HG02885 (cell line): Measurements from ENCODE around the gene GLI2.
A peak's percentile ranks its signal among the peaks of the same experiment; 100 is the strongest.

ENCODE experiments used
- ATAC-seq: cut with Tn5 transposase; IDR thresholded peaks from one replicate; pipeline ENCODE4 v1.9.1; 2021; ENCODE audit warnings: mild to moderate bottlenecking; ENCODE audit not compliant: unreplicated experiment, poor library complexity

Gene GLI2

DNA sequence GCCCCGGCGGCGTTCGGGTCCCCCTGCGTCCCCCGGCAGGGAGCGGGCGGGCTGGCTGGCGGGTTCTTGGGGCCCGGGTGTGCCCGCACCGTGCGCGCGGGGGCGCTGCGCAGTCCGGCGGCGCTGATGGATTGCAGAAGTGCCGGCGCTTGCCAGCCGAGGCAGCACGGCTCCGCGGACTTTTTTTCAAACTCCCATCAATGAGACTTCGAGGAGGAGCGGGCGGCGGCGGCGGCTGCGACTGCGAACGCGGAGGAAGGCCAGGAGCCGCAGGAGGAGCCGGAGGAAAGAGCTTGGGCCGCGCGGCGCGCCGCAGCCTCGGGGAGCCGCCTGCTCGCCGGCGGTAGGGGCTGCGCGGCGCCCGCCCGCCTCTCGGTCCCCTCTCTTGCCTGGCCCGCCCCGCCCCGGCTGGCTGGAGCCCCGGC is at the start of gene GLI2:
TSS of gene GLI2 (plus strand) at position 123 of the 425 bp plus-strand sequence. CDS start 61,453 bp downstream, outside the sequence.
- ATAC-seq = peak; percentile 64

DNA sequence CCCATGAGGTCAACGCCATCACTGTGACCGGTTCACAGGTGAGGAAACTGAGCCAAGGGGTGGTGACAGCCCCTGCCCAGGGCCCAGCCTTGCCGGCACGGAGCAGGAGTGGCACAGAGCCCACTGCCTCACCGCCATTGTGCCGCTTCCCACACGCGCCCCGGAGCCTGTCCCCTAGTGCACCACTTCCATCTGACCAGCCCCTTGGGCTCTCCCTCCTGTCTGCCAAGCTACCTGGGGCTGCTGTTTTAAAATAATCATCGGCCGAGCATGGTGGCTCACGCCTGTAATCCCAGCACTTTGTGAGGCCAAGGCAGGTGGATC is 49.7 kb upstream of the GLI2 start:
- ATAC-seq = no peak

DNA sequence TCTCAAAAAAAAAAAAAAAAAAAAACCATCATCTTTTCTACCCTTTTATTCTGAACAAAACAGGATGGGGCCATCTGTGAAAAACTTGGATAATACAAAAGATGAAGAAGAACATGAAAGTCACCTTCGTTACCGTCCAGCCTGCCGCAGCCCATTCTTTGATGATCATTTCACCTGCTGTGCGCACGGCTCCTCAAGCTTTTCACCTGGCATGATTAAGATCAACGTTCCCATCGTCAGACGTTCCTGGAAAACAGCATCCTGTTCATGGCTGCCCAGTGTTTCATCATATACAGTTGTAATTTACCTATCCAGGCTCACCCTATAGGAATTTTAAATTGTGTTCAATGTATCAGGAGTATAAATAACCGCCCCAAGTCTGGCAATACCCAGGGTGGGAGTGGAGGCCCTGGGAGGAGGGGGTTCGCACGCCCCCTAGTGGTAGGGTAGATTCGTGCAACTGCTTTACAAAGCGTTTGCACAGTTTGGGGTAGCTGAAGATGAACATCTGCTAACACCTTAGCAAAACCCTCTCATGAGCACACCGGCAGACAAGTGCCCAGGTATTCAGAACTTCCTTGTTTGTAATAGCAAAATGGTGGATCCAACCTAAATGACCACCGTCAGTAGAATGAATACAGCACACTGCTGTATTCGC is 49.0 kb upstream of the GLI2 start:
- ATAC-seq = no peak

DNA sequence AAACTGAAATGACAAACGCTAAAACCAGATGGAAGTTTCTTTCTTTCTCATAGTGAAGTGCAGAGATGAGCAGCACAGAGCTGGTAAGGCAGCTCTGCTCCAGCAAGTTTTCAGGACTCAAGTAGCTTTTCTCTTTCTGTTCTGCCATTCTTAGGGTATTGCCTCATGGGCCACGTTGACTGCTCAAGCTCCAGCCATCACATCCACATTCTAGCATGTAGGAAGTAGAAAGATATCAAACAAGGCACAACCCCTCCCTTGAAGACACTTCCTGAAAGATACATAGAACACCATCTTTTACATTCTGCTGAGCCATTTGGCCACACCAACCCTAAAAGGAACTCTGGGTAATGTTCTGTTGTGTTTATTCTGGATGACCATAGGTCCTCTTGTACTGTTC is 48.5 kb upstream of the GLI2 start:
- no peak for ATAC-seq

DNA sequence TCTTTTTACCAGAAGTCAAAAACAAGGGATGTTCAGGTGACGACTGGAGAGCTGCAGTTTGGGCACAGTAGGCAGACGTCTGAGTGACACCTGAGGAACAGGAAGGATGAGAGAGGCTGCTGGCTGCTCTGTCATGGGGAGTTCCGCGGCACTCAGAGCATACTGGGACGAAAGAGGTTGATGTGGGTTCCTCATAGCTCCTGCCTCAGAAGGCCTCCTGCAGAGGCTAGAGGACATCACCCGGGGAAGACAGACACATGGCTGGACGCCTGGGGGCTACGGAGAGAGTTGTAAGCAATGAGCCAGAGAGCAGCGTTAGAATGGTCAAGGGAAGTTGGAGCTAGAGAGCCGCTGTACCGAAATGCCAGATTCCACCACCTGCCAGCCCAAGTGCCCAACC is 45.1 kb upstream of the GLI2 start:
- ATAC-seq = no peak

DNA sequence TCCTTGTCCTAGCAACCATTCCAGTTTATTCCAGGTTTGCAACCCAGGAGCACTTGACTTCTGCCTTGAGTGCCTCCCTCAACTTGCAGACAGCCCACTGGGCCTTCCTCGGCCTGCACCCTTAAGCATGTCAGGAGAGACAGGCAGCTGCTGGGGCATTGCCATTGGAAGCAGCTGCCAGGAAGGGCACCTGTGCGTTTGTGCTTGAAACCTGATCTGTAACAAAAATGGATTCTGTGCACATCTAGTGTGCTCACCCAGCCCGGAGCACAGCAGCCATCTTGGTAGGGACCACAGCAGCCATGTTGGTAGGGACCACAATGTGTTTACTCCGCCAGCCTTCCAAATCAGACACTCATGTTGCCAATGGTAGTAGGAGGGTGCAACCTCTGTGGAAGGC is 44.3 kb upstream of the GLI2 start:
- no peak for ATAC-seq

DNA sequence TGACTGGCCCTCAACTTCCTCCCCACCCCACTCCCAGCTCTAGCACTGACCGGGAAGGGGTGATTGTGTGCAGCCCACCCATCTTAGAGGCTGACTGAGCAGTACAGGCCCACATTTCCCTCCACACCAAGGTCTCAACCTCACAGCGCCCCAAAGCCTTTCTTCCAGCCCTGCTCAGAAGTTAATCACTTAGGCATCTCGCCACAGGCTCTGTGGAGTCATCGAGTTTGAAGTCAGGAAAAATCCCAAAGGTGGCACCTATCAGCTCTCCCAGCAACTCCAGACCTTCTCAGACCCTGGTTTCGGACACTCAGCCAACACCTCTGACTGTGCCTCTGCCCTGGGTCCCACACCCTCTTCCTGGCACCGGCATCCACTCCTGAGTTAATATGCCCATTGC is 43.0 kb upstream of the GLI2 start:
- ATAC-seq = no peak

DNA sequence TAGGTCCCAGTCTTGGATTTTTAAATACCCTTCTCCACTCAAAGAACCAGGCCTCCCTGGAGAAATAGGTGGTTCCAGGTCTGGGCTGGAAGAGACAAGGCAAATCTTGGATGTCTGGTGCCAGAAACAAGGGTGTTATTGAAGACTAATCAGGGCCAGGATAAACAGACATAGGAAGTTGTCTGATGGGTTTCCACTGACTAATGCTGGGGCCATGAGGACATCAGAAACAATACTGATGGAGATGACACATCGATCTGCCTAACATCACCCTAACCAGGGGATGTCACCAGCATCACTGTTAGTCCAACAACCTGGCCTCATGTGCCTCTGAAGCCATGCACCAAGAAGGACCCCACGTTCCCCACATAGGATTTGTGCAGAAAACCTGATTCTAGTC is 42.5 kb upstream of the GLI2 start:
- ATAC-seq = no peak

DNA sequence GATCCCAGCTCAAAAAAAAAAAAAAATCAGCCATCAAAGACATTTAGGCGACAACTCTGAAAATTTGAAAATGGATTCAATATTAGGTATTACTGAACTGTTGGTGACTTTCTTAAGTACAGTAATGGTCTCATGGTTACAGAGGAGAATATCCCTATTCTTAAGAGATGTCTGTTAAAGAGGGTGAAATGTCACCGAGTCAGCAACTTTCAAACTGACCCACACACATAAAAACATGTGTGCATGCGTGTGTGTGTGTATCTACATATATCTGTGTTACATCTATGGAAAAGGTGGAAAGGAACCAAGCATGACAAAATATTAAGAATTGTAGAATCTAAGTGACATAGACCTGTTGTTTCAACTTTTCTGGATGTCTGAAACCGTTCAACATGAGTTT is 41.6 kb upstream of the GLI2 start:
- no peak for ATAC-seq

DNA sequence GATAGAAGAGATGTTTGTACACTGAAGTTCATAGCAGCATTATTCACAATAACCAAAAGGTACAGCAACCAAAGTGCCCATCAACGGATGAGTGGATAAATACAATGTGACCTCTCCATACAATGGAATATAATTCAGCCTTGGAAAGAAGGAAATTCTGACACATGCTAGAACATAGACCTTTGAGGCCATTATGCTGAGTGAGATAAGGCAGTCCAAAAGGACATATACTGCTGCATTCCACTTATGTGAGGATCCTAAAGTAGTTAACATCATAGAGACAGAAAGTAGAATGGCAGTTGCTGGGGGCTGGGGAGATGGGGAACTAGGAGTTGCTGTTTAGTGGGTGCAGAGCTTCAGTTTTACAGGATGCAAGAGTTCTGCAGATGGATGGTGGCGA is 38.2 kb upstream of the GLI2 start:
- ATAC-seq = no peak

DNA sequence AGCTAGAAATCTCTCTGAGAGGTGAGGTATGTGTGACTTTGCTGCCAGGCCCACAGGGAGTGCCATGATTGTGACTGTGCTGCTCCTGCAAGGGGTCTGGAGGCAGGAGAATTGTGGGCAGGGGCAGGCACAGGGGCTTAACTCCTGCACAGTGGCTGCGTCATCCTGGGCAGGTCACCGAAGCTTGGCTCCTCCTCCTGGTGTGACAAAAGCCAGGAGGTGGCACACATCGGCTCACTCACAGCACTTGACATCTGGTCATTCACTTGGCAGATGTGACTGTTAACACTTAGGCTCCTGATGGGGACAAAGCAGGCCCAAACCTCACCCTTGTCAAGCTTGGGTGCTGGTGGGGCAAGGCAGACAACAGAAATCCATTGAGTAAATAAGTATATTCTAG is 36.4 kb upstream of the GLI2 start:
- no peak for ATAC-seq

DNA sequence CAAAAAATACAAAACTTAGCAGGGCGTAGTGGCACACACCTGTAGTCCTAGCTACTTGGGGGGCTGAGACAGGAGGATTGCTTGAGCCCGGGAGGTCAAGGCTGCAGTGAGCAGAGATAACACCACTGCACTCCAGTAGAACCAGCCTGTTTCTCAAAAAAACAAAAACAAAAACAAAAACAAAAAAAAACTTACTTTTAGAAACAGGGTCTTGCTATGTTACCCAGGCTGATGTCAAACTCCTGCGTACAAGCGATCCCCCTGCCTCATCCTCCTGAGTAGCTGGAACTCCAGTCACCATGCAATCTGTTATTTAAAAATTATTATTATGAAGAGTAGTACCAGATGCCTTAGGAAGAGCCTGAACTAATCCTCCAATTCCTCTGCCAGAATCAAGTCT is 35.0 kb upstream of the GLI2 start:
- ATAC-seq = no peak

DNA sequence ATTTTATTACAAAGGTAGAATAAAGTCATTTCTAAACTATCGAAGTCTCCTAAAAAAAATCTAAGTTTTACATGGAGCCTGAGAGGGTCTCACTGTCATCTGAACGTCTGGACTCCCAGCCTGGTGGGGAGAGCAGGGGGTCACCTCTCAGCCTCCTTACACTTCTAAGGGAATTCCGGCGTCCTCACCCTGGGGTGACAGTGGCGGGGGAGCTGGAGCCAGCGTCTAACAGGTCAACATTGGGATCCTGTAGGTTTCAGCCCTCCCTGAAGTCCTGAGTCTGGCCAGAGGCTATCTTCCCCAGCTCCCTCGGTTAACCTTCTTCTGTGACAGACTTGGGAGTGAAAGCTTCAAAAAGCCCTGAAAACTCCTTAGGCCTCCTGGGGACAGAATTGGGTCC is 34.6 kb upstream of the GLI2 start:
- no peak for ATAC-seq

DNA sequence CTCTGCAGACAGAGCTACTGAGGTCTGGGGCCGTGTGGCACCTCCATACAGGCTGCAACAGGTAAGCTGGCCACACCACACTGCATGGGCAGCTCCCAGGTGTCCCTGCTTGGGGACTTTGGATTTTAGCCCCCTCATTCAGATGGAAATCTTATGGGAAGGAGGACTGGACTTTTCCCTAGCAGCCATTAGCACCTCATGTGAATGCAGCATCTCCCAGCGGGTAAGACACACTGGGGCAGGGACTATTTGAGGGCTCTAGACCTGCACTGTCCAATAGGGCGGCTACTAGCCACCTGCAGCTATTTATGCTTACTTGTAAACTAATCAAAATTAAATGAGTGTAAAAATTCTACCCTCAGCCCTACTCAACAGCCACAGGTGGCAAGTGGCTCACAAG is 34.2 kb upstream of the GLI2 start:
- no peak for ATAC-seq

DNA sequence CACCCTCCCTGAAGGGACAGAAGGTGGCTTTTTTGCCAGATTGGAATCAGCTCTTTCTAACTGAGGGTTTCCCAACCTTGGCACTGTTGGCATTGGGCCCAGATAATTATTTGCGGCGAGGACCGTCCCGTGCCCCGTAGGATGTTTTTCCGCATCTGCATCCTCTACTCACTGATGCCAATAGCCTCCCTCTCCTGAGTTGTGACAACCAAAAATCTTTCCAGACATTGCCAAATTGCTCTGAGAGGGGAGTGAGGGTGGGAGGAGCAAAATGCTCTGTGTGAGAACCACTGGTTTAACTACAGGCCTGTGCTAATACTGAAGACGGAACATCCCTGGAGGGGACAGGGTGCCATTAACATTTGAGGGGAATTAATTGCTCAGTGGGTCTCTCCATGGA is 33.6 kb upstream of the GLI2 start:
- ATAC-seq = no peak

DNA sequence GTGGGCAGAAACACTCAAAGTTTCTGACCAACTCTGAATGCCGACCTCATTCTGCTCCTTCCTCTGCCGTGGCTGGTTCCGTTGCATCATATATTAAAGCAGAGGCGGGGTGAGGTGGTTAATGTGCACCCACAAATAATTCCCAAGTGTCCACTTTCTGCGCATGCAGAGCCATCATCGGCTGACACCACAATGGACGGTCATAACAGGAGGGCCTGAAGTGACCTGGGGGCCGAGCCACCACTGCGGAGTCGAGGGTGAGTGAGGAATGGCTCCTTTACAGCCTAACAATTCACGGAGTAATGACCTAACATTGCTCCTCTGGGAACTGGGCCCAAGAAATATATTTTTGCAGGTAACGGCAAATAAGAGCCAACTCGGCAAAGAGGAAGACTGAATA is 32.9 kb upstream of the GLI2 start:
- ATAC-seq = no peak

DNA sequence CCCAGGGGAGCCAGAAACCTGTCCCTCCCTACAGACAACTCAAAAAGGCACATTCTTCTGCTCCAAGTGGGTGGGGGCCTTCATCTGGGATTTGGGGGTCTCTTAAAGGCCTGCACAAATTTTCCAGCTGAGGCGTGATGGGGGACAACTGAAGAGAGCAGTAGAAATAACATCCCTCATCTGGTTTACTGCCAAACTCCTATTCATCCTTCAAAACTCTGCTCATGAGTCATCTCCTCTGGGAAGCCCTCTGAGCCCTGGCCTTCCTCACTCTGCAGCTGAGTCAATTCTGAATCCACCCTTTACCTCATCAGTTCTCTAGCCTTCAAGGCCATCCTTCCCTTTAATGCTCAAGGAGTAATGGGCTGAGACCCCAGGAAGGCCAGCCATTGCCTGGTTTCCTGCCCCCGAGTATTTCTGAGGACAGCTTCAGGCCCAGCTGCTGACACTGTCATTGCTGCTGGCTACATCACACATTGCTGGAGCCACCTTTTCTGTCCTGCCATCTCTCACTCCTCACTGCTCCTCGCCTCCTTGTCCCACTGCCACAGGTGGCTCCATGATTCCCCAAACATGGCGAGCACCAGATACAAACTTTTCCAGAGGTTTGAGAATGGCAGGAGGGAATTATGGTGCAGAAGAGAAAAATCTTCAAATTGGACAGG is 32.2 kb upstream of the GLI2 start:
- ATAC-seq = no peak

DNA sequence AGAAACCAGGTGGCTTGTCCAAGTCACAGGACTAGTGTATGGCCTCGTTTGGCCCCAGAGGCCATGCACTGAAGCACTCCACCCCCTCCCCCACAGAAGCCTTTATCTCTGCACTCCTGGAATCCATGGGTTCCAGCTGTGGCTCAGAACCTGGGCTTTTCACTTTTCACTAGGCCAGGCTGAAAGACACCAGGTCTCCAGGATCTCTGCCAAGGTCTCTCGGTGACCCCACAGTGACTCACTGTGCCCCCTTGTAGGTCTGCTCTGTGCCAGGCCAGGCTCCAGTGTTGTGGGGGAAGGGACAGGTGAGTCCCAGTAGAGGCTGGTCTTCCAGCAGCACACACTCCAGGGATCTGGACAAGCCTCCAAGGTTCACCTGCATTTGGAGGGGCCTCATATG is 31.0 kb upstream of the GLI2 start:
- ATAC-seq = no peak

DNA sequence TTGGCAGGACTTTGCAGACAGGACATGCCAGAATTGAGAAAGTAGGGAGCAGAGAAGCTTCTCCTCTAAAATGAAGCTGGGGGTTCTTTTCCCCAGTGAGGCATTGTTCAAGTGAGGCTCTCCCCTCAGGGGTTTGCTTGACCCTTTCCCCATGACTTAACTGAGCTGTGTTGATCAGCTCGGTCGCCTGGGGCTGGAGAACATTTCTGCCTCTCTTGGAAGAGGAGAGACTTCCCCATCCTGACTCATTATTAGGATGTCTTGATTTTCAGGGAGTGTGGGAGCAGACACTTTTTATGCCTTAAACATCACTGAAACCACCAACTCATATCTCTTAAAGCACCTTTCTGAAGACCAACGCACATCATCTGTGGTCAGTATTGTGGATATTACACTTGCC is 27.9 kb upstream of the GLI2 start:
- ATAC-seq = no peak

DNA sequence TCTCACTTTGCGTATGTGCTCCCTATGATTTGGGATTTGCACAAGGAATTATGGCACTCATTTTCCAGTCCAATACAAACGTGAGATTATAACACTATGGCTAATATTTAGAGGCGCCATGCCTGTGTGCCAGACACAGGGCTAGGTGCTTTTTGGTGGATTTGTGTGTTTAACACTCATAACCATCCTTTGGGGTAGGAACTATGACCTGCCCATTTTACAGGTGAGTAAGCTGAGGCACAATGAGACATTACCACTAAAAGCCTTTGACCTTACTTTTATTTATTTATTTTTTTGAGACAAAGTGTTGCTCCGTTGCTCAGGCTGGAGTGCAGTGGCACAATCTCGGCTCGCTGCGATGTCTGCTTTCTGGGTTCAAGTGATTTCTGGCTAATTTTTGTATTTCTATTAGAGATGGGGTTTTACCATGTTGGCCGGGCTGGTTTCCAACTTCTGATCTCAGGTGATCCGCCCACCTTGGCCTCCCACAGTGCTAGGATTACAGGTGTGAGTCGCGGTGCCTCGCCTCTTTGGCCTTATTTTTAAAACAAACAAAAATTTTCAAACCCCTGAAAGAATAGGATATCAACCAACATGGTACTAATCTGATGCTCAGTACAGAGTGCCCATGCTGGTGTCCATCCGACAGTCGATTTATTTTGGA is 26.6 kb upstream of the GLI2 start:
- ATAC-seq = no peak

DNA sequence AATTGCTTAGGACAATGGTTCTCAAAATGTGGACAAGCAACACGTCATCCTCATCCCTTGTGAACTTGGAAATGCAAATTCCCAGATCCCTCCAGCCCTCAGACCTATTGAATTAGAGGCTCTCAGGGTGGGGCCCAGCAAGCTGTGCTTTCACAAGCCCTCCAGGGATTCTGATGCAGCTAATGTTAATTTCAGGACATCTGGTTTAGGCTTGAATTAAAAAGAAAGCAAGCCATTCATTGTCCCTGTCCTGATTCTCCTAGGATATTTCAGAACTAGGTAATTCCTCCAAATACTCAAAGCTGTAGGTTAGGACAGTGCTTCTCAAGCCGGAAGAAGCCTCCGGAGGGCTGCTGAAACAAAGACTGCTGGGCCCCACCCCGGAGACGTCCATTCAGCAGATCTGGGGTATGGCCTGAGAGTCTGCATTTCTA is 26.0 kb upstream of the GLI2 start:
- no peak for ATAC-seq

DNA sequence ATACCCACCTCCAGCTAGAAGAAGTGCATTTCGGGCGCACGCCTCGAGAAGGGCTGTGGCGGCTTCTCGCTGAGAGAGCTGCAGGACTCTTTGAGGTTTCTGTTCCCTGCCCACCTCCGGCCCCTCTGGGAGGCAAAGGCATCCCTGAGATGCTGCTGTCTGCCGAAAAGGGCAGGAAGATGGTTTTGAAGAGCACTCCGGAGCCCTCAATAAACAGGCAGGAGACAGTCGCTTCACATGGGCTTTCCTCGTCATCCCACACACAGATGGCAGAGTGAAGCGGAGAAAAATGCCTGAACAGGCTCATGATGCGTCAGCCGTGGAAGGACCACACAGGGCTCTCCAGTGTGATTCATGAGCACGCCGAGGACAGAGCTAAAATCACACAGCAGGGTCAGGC is 25.4 kb upstream of the GLI2 start:
- no peak for ATAC-seq
